HAP-1 (cell line): ENCODE data around the gene MYL11.

Experiments used
- DNase-seq, 2 experiments: peaks; one replicate each; pipeline ENCODE4 v3.0.0-alpha.2; 2016 to 2020; ENCODE audit warnings: low spot score in 2 of 2
- H3K27me3 ChIP-seq: fragments of 250-450 bp; sonication (Bioruptor Pico); 2 replicates; pipeline ENCODE4 v1.5.1; 2020; ENCODE audit warnings: low read depth, mild to moderate bottlenecking, moderate library complexity
- H3K36me3 ChIP-seq: fragments of 250-450 bp; sonication (Bioruptor Pico); replicated peaks from 2 replicates; pipeline ENCODE4 v1.5.1; 2020; ENCODE audit warnings: mild to moderate bottlenecking
- H3K4me1 ChIP-seq: fragments of 250-450 bp; sonication (Bioruptor Pico); 2 replicates; pipeline ENCODE4 v1.5.1; 2020; ENCODE audit warnings: mild to moderate bottlenecking
- H3K4me3 ChIP-seq: fragments of 250-450 bp; sonication (Bioruptor Pico); 2 replicates; pipeline ENCODE4 v1.5.1; 2020; ENCODE audit warnings: mild to moderate bottlenecking, moderate library complexity
- H3K9me3 ChIP-seq: fragments of 250-450 bp; sonication (Bioruptor Pico); 2 replicates; pipeline ENCODE4 v1.5.1; 2020; ENCODE audit warnings: mild to moderate bottlenecking, moderate library complexity
- in situ Hi-C: fragments of 300-500 bp; cut with MboI; formaldehyde crosslinking; loops from 3 replicates; pipeline ENCODE4 v1.14.3; 2020; ENCODE audit warnings: low sequenced_read_pairs, inconsistent platforms, mixed read lengths

The MYL11 gene

GRCh38 chr16:30357715-30358576 is 16.7 kb upstream of the MYL11 start:
- no peak for DNase-seq
- H3K4me3 ChIP-seq: no peak overlapping the region
- H3K36me3 ChIP-seq: peaks cover 30% of the 10 kb centered on the region
- H3K4me1 ChIP-seq: peaks cover 12% of the 10 kb centered on the region
- no peaks in the 10 kb centered on the region for H3K27me3 ChIP-seq
- in situ Hi-C loops: no loop called here
- no peaks in the 10 kb centered on the region for H3K9me3 ChIP-seq

GRCh38 chr16:30358577-30358936 is 16.0 kb upstream of the MYL11 start:
- H3K4me1 ChIP-seq: peaks cover 12% of the 10 kb centered on the region
- H3K4me3 ChIP-seq: no peak overlapping the region
- H3K36me3 ChIP-seq: peaks cover 27% of the 10 kb centered on the region
- H3K9me3 ChIP-seq: no peaks in the 10 kb centered on the region
- no peak for DNase-seq
- in situ Hi-C loops: no loop called here
- H3K27me3 ChIP-seq: no peaks in the 10 kb centered on the region

GRCh38 chr16:30358990-30359870 is 15.4 kb upstream of the MYL11 start:
- Histone ChIP-seq H3K9me3 (no peaks in the 10 kb centered on the region), H3K27me3 (no peaks in the 10 kb centered on the region), H3K4me3 (no peak overlapping the region), H3K36me3 (peaks cover 24% of the 10 kb centered on the region), H3K4me1 (peaks cover 8% of the 10 kb centered on the region)
- DNase-seq: no peak
- in situ Hi-C loops: no loop called here

GRCh38 chr16:30359871-30360170 is 14.8 kb upstream of the MYL11 start:
- in situ Hi-C loops: no loop called here
- Histone ChIP-seq H3K27me3 (no peaks in the 10 kb centered on the region), H3K4me3 (no peak overlapping the region), H3K9me3 (no peaks in the 10 kb centered on the region), H3K4me1 (peaks cover 7% of the 10 kb centered on the region), H3K36me3 (peaks cover 30% of the 10 kb centered on the region)
- no peak for DNase-seq

- H3K4me3 ChIP-seq: no peak overlapping the region
- H3K4me1 ChIP-seq: peaks cover 3% of the 10 kb centered on the region
- DNase-seq: no peak
- in situ Hi-C loops: no loop called here
- peaks cover 41% of the 10 kb centered on the region for H3K36me3 ChIP-seq
- no peaks in the 10 kb centered on the region for H3K27me3 ChIP-seq
- H3K9me3 ChIP-seq: no peaks in the 10 kb centered on the region
Measured at GRCh38 chr16:30361180-30361579, 13.4 kb upstream of the MYL11 start.

GRCh38 chr16:30365200-30365599 is 9.4 kb upstream of the MYL11 start:
- Histone ChIP-seq H3K36me3 (peaks cover 29% of the 10 kb centered on the region), H3K27me3 (no peaks in the 10 kb centered on the region), H3K4me1 (peaks cover 5% of the 10 kb centered on the region), H3K9me3 (no peaks in the 10 kb centered on the region), H3K4me3 (no peak overlapping the region)
- no peak for DNase-seq
- in situ Hi-C loops: no loop called here

- Histone ChIP-seq H3K36me3 (peaks cover 29% of the 10 kb centered on the region), H3K4me1 (peaks cover 9% of the 10 kb centered on the region), H3K9me3 (no peaks in the 10 kb centered on the region), H3K27me3 (no peaks in the 10 kb centered on the region), H3K4me3 (no peak overlapping the region)
- no peak for DNase-seq
- in situ Hi-C loops: no loop called here
Measured at GRCh38 chr16:30366511-30366910, 8.1 kb upstream of the MYL11 start.

GRCh38 chr16:30367349-30368009 is 7.1 kb upstream of the MYL11 start:
- Histone ChIP-seq H3K4me1 (peaks cover 10% of the 10 kb centered on the region), H3K27me3 (no peaks in the 10 kb centered on the region), H3K4me3 (peak overlapping the region; percentile 68), H3K9me3 (no peaks in the 10 kb centered on the region), H3K36me3 (peaks cover 26% of the 10 kb centered on the region)
- DNase-seq: no peak
- in situ Hi-C loops: no loop called here

GRCh38 chr16:30368122-30368791 is 6.3 kb upstream of the MYL11 start:
- Histone ChIP-seq H3K9me3 (no peaks in the 10 kb centered on the region), H3K4me1 (peaks cover 10% of the 10 kb centered on the region), H3K27me3 (no peaks in the 10 kb centered on the region), H3K36me3 (peaks cover 19% of the 10 kb centered on the region), H3K4me3 (peak overlapping the region; percentile 68)
- in situ Hi-C loops: no loop called here
- no peak for DNase-seq

GRCh38 chr16:30368792-30369090 is 5.9 kb upstream of the MYL11 start:
- Histone ChIP-seq H3K9me3 (no peaks in the 10 kb centered on the region), H3K4me1 (peaks cover 10% of the 10 kb centered on the region), H3K27me3 (no peaks in the 10 kb centered on the region), H3K4me3 (peak overlapping the region; percentile 68), H3K36me3 (peaks cover 19% of the 10 kb centered on the region)
- no peak for DNase-seq
- in situ Hi-C loops: no loop called here

GRCh38 chr16:30369091-30369937 is 5.3 kb upstream of the MYL11 start:
- Histone ChIP-seq H3K36me3 (peaks cover 16% of the 10 kb centered on the region), H3K4me1 (peaks cover 10% of the 10 kb centered on the region), H3K4me3 (peak overlapping the region; percentile 68), H3K9me3 (no peaks in the 10 kb centered on the region), H3K27me3 (no peaks in the 10 kb centered on the region)
- in situ Hi-C loops: no loop called here
- peak in 1 of 2 experiments; percentile 34 for DNase-seq

- no peak for DNase-seq
- in situ Hi-C loops: no loop called here
- Histone ChIP-seq H3K27me3 (no peaks in the 10 kb centered on the region), H3K9me3 (no peaks in the 10 kb centered on the region), H3K4me3 (peak overlapping the region; percentile 68), H3K36me3 (peaks cover 11% of the 10 kb centered on the region), H3K4me1 (peaks cover 10% of the 10 kb centered on the region)
Measured at GRCh38 chr16:30369938-30370455, 4.6 kb upstream of the MYL11 start.
